CD4-positive, CD25-positive, alpha-beta regulatory T cell (primary cell): ENCODE results near the gene MVK. TPM values are rescaled to one million over a fixed set of nuclear protein-coding genes. Genes with fewer than 3 reads are reported as not detected.

ENCODE experiments used
- ATAC-seq, 2 donors: fragments of 150-1000 bp; cut with Tn5 transposase; one replicate each; pipeline ENCODE4 v1.10.0; 2021; ENCODE audit warnings: low read depth in 2 of 2, moderate number of reproducible peaks in 2 of 2, moderate library complexity in 1 of 2
- DNase-seq, 3 donors: peaks; one replicate each; pipeline versions ENCODE4 v3.0.0 to v3.0.0-alpha.2; 2012 to 2022; ENCODE audit warnings: mixed read lengths in 1 of 3
- H3K27ac ChIP-seq: one replicate; pipeline ENCODE4 v1.7.0; 2013; ENCODE audit warnings: mild to moderate bottlenecking, low read length; ENCODE audit not compliant: insufficient read depth, poor library complexity, severe bottlenecking
- H3K27me3 ChIP-seq: one replicate; pipeline ENCODE4 v1.7.0; 2013; ENCODE audit warnings: low read length; ENCODE audit not compliant: control insufficient read depth, insufficient read depth
- H3K36me3 ChIP-seq: one replicate; pipeline ENCODE4 v1.7.0; 2013; ENCODE audit warnings: mild to moderate bottlenecking, low read length, moderate library complexity; ENCODE audit not compliant: control insufficient read depth, insufficient read depth
- H3K4me1 ChIP-seq: 2 replicates; pipeline ENCODE4 v1.7.0; 2013; ENCODE audit warnings: mild to moderate bottlenecking, low read length; ENCODE audit not compliant: insufficient read depth, control insufficient read depth, poor library complexity, severe bottlenecking
- H3K4me3 ChIP-seq: one replicate; pipeline ENCODE4 v1.7.0; 2013; ENCODE audit warnings: low read depth, mild to moderate bottlenecking, low read length, moderate library complexity
- H3K9me3 ChIP-seq, 2 experiments: 1 replicate in 1 of 2; 2 replicates in 1 of 2; pipeline ENCODE4 v1.7.0; 2013; ENCODE audit warnings: low read length in 2 of 2, mild to moderate bottlenecking in 1 of 2, moderate library complexity in 1 of 2; ENCODE audit not compliant: control insufficient read depth in 2 of 2
- H3K27ac Mint-ChIP-seq, 3 donors: one replicate each; pipeline ENCODE4 v1.8.0; 2020 to 2022; ENCODE audit warnings: mild to moderate bottlenecking in 3 of 3, mixed read lengths in 3 of 3, moderate library complexity in 2 of 3
- H3K27me3 Mint-ChIP-seq: one replicate; pipeline ENCODE4 v1.8.0; 2022; ENCODE audit warnings: mild to moderate bottlenecking, mixed read lengths
- H3K36me3 Mint-ChIP-seq: one replicate; pipeline ENCODE4 v1.8.0; 2020; ENCODE audit warnings: mixed read lengths
- H3K4me1 Mint-ChIP-seq, 4 donors: one replicate each; pipeline ENCODE4 v1.8.0; 2020 to 2022; ENCODE audit warnings: mixed read lengths in 4 of 4, mild to moderate bottlenecking in 1 of 4
- H3K4me3 Mint-ChIP-seq, 4 donors: one replicate each; pipeline ENCODE4 v1.8.0; 2020 to 2022; ENCODE audit warnings: mild to moderate bottlenecking in 4 of 4, mixed read lengths in 4 of 4, moderate library complexity in 3 of 4
- H3K9me3 Mint-ChIP-seq, 7 donors: one replicate each; pipeline ENCODE4 v1.8.0; 2020 to 2022; ENCODE audit warnings: mixed read lengths in 7 of 7, mild to moderate bottlenecking in 3 of 7, moderate library complexity in 2 of 7
- polyA plus RNA-seq, 4 donors: library from polyadenylated mRNA; unstranded; fragments of 300-500 nt; fragmentation: Illumina TruSeq; gene quantifications; one replicate each; pipeline ENCODE4 v1.2.3, GENCODE V29; 2021
- total RNA-seq: library from RNA; stranded (reverse); gene quantifications from one replicate; pipeline ENCODE4 v1.2.3, GENCODE V29; 2022

The MVK gene
- total and polyA plus RNA-seq, 5 donors from 2014 or later: 2.2 to 16.2 (median 3.8) TPM

DNA sequence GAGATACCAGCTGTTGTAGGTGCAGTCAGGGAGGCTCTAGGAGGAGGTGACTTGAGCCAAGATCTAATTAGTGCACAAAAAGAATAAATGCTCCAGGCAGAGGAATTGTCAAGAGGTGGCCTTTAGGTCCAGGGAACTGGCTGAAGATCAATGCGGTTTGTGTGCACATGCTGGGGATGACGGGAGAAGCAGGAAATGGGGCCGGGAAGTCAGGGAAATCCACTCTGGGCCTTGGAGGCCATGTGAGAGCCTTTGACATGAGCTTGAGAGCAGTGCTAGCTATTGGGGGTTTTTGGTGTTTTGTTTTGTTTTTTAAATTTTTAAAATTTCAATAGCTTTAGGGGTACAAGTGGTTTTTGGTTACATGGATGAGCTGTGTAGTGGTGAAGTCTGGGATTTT is 67.4 kb downstream of the MVK start:
- Histone ChIP-seq H3K4me1 (no peaks in the 10 kb centered on the region), H3K36me3 (no peaks in the 10 kb centered on the region), H3K27me3 (no peaks in the 10 kb centered on the region), H3K4me3 (no peak overlapping the region), H3K9me3 (no peaks in the 10 kb centered on the region), H3K27ac (no peak overlapping the region)
- no peak overlapping the region for H3K27ac Mint-ChIP-seq
- DNase-seq (no peak), ATAC-seq (no peak)
- no peaks in the 10 kb centered on the region for H3K4me1 Mint-ChIP-seq
- H3K9me3 Mint-ChIP-seq: peaks cover 0 to 1% (median 0%) of the 10 kb centered on the region in 7 donors
- H3K36me3 Mint-ChIP-seq: no peaks in the 10 kb centered on the region
- no peak overlapping the region for H3K4me3 Mint-ChIP-seq
- H3K27me3 Mint-ChIP-seq: peaks cover 4% of the 10 kb centered on the region

DNA sequence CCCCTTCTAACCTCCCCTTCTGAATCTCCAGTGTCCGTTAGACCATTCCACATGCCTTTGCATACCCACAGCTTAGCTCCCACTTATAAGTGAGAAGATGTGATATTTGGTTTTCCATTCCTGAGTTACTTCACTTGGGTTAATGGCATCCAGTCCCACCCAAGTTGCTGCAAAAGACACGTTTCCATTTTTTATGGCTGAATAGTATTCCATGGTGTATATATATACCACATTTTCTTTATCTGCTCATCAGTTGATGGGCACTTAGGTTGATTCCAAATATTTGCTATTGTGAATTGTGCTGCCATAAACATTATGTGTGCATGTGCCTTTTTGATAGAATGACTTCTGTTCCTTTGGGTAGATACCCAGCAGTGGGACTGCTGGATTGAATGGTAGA is 67.8 kb downstream of the MVK start:
- no peaks in the 10 kb centered on the region for H3K36me3 ChIP-seq
- Mint-ChIP-seq H3K4me3 (no peak overlapping the region), H3K4me1 (no peaks in the 10 kb centered on the region), H3K27ac (no peak overlapping the region), H3K27me3 (peaks cover 4% of the 10 kb centered on the region), H3K36me3 (no peaks in the 10 kb centered on the region), H3K9me3 (peaks cover 0 to 1% (median 0%) of the 10 kb centered on the region in 7 donors)
- H3K4me1 ChIP-seq: no peaks in the 10 kb centered on the region
- no peak for ATAC-seq
- H3K9me3 ChIP-seq: no peaks in the 10 kb centered on the region
- no peak for DNase-seq
- no peak overlapping the region for H3K4me3 ChIP-seq
- H3K27me3 ChIP-seq: no peaks in the 10 kb centered on the region
- no peak overlapping the region for H3K27ac ChIP-seq

DNA sequence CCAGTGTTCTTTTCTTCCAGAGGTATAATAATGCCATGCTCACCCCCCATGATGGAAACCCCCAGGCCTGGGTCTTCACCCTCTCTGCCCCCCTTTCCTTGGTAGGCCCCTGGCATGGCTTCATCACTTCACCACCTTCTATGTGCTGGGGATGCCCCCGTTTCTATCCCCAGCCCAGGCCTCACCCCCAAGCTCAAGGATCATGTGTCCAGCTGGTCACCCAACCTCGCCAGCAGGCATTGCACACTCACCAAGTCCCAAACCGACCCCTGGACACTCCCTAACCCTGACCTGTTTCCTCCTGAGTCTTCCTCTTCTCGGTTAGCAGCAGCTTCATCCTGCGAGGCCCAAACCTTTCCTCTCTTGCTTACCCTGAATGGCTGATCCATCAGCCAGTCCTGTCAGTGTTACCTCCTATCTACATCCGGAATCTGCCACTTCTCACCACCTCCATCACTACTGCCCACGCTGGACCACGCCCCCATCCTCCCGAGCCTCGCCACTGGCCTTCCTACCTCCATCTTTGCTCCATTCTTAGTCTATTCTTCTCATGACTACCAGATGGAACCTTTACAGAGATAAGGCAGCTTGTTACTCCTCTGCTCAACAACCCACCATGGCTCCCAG is 69.0 kb downstream of the MVK start:
- no peaks in the 10 kb centered on the region for H3K4me1 ChIP-seq
- no peak overlapping the region for H3K27ac Mint-ChIP-seq
- H3K9me3 Mint-ChIP-seq: peaks cover 0 to 4% (median 0%) of the 10 kb centered on the region in 7 donors
- no peaks in the 10 kb centered on the region for H3K4me1 Mint-ChIP-seq
- H3K36me3 Mint-ChIP-seq: no peaks in the 10 kb centered on the region
- H3K27me3 ChIP-seq: no peaks in the 10 kb centered on the region
- no peaks in the 10 kb centered on the region for H3K36me3 ChIP-seq
- DNase-seq: no peak
- H3K27ac ChIP-seq: no peak overlapping the region
- no peaks in the 10 kb centered on the region for H3K9me3 ChIP-seq
- H3K4me3 ChIP-seq: no peak overlapping the region
- peaks cover 11% of the 10 kb centered on the region for H3K27me3 Mint-ChIP-seq
- no peak overlapping the region for H3K4me3 Mint-ChIP-seq
- ATAC-seq: no peak

DNA sequence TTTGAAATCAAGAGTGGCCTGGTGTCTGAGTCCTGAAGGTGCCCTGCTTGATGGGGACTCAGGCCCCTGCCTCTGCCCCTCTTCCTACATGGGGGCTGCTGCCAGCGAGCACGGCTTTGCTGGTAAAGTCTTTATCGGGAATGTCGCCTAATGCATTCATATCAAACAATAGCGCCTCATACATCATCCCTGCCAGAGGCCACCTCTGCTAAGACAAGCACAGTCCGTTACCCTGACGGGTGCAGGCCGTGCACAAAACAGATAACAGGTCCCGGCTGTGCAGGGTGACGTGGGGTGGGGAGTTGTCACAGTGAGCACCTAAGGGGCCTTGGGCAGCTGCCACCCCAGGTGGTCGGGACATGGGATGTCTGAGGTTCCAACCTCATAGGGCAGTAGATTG is 71.6 kb downstream of the MVK start:
- H3K4me3 ChIP-seq: no peak overlapping the region
- no peaks in the 10 kb centered on the region for H3K9me3 ChIP-seq
- peaks cover 18% of the 10 kb centered on the region for H3K27me3 Mint-ChIP-seq
- H3K4me3 Mint-ChIP-seq: no peak overlapping the region
- H3K36me3 Mint-ChIP-seq: no peaks in the 10 kb centered on the region
- peaks cover 0 to 4% (median 0%) of the 10 kb centered on the region in 7 donors for H3K9me3 Mint-ChIP-seq
- DNase-seq (no peak), ATAC-seq (no peak)
- no peaks in the 10 kb centered on the region for H3K4me1 Mint-ChIP-seq
- no peaks in the 10 kb centered on the region for H3K4me1 ChIP-seq
- H3K27me3 ChIP-seq: no peaks in the 10 kb centered on the region
- no peaks in the 10 kb centered on the region for H3K36me3 ChIP-seq
- H3K27ac Mint-ChIP-seq: no peak overlapping the region
- H3K27ac ChIP-seq: no peak overlapping the region

DNA sequence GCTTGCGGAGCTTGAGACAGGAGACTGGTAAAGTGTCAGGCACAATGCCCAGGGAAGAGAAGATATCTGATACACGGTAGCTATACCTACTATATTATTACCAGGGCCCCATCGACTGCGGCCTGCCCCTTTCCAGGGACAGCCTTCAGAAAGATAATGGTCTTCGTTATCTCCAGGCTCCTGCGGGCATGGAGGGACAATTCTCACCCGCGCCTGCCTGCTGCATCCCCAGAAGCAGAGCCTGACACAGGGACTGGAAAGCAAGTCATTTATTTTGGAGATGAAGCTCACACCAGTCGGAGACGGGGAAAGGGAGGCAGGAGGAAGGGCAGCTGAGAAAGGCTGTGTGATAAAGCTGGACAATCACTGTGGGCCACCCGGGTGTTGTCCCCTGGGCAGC is 72.1 kb downstream of the MVK start:
- no peak overlapping the region for H3K27ac Mint-ChIP-seq
- H3K27me3 ChIP-seq: no peaks in the 10 kb centered on the region
- H3K27me3 Mint-ChIP-seq: peaks cover 18% of the 10 kb centered on the region

More for the DNA sequence above, 72.1 kb downstream of the MVK start:
- Histone ChIP-seq H3K27ac (no peak overlapping the region), H3K9me3 (no peaks in the 10 kb centered on the region), H3K36me3 (no peaks in the 10 kb centered on the region), H3K4me1 (no peaks in the 10 kb centered on the region), H3K4me3 (no peak overlapping the region)
- no peak for ATAC-seq
- Mint-ChIP-seq H3K4me1 (no peaks in the 10 kb centered on the region), H3K36me3 (no peaks in the 10 kb centered on the region), H3K4me3 (no peak overlapping the region), H3K9me3 (peaks cover 0 to 4% (median 0%) of the 10 kb centered on the region in 7 donors)
- DNase-seq: no peak

Other genes with a start within 250 kb of the MVK start
- not detected for gene MYO1H, start 225.9 kb upstream of the MVK start, total RNA-seq
- gene MYO1H, start 225.9 kb upstream of the MVK start, polyA plus RNA-seq: under 1 TPM in 1 of 4 donors, not detected in 3; 0.14 TPM
- gene KCTD10, start 96.5 kb upstream of the MVK start, total RNA-seq: 38.7 TPM
- gene KCTD10, start 96.5 kb upstream of the MVK start, polyA plus RNA-seq: 10 to 100 TPM; 26.4 to 32.3 (median 28.7) TPM
- gene UBE3B, start 96.2 kb upstream of the MVK start, total RNA-seq: 38.2 TPM
- 10 to 100 TPM; 16.8 to 24.4 (median 20.9) TPM for gene UBE3B, start 96.2 kb upstream of the MVK start, polyA plus RNA-seq
- 6.8 TPM for gene MMAB, start 290 bp upstream of the MVK start, total RNA-seq
- gene MMAB, start 290 bp upstream of the MVK start, polyA plus RNA-seq: 10 to 100 TPM; 14.4 to 22.4 (median 22.1) TPM
- 2.3 TPM for gene FAM222A, start 140.0 kb downstream of the MVK start, total RNA-seq
- under 1 TPM in 1 of 4 donors, not detected in 3; 0.08 TPM for gene FAM222A, start 140.0 kb downstream of the MVK start, polyA plus RNA-seq